ENCODE measurements around the gene VILL. TPM values are rescaled to one million over a fixed set of nuclear protein-coding genes. Genes with fewer than 3 reads are reported as not detected.

VILL gene
- total RNA-seq, 4 donors from 2014 or later = 3.4 to 9.0 (median 7.0) TPM

GRCh38 chr3:38008191-38008701 is 17.7 kb downstream of the VILL start:
- no peak for TF ChIP-seq CTCF (IDR thresholded peaks at IDR 0.05; ENCODE audit: low read depth)

- TF ChIP-seq CTCF (IDR thresholded peaks at IDR 0.05; ENCODE audit: low read depth) = no peak
These were observed 18.5 kb downstream of the VILL start for GRCh38 chr3:38008971-38009580.

- no peak for TF ChIP-seq CTCF (IDR thresholded peaks at IDR 0.05; ENCODE audit: low read depth)
These were observed 19.4 kb downstream of the VILL start for GRCh38 chr3:38009807-38010591.

GRCh38 chr3:38011111-38011510 is 20.5 kb downstream of the VILL start:
- TF ChIP-seq CTCF (IDR thresholded peaks at IDR 0.05; ENCODE audit: low read depth) = no peak

GRCh38 chr3:38015485-38015884 is 24.9 kb downstream of the VILL start:
- TF ChIP-seq CTCF (IDR thresholded peaks at IDR 0.05; ENCODE audit: low read depth) = no peak

- no peak for TF ChIP-seq CTCF (IDR thresholded peaks at IDR 0.05; ENCODE audit: low read depth)
These were observed 25.4 kb downstream of the VILL start for GRCh38 chr3:38015984-38016383.

- TF ChIP-seq CTCF (IDR thresholded peaks at IDR 0.05; ENCODE audit: low read depth) = no peak
These were observed 25.8 kb downstream of the VILL start for GRCh38 chr3:38016410-38016809.
